H1 (cell line): ENCODE results near the gene FCHSD1. TPM values are rescaled to one million over a fixed set of nuclear protein-coding genes. Genes with fewer than 3 reads are reported as not detected.

Experiments
- ASH2L ChIP-seq: fragments of 200-600, 300-600 bp; sonication (generic); IDR thresholded peaks from one replicate; pipeline ENCODE4 v1.7.1; 2017; ENCODE audit warnings: low read length
- POLR2A ChIP-seq, 2 experiments: IDR thresholded peaks; 1 replicate in 1 of 2; 2 replicates in 1 of 2; pipeline ENCODE4 v1.6.1; 2011; ENCODE audit warnings: low read depth in 2 of 2, low read length in 2 of 2, mild to moderate bottlenecking in 2 of 2; ENCODE audit errors: control extremely low read depth in 1 of 2
- SRF ChIP-seq: IDR thresholded peaks from 2 replicates; pipeline ENCODE4 v1.6.1; 2011; ENCODE audit warnings: mild to moderate bottlenecking, low read depth, low read length, moderate library complexity
- polyA plus RNA-seq, 7 experiments: library from polyadenylated mRNA; depleted of rRNA in 3 of 7; stranded (reverse) in 5 of 7; unstranded in 2 of 7; fragments of >200 nt in 5 of 7; fragments of 200-250 nt in 2 of 7; gene quantifications; 1 replicate in 5 of 7; 2 replicates in 1 of 7; 4 replicates in 1 of 7; pipeline versions ENCODE4 v1.2.1 to v1.2.3, GENCODE V29; 2011 to 2013; ENCODE audit warnings: missing spikeins in 2 of 7, mixed read lengths in 2 of 7
- total RNA-seq: library from RNA; stranded (reverse); fragmentation: NEBNext Ultra II Directional; extraction: Animal tissue kit (Norgen Biotek cat#: 25700); gene quantifications from 2 replicates; pipeline ENCODE4 v1.2.1, GENCODE V29; 2021

FCHSD1 gene
- total and polyA plus RNA-seq, 2 of the 8 experiments (the other 6 are each of a cell fraction or from before 2014, with no cell fraction given), result 22.0 to 30.1 TPM

DNA sequence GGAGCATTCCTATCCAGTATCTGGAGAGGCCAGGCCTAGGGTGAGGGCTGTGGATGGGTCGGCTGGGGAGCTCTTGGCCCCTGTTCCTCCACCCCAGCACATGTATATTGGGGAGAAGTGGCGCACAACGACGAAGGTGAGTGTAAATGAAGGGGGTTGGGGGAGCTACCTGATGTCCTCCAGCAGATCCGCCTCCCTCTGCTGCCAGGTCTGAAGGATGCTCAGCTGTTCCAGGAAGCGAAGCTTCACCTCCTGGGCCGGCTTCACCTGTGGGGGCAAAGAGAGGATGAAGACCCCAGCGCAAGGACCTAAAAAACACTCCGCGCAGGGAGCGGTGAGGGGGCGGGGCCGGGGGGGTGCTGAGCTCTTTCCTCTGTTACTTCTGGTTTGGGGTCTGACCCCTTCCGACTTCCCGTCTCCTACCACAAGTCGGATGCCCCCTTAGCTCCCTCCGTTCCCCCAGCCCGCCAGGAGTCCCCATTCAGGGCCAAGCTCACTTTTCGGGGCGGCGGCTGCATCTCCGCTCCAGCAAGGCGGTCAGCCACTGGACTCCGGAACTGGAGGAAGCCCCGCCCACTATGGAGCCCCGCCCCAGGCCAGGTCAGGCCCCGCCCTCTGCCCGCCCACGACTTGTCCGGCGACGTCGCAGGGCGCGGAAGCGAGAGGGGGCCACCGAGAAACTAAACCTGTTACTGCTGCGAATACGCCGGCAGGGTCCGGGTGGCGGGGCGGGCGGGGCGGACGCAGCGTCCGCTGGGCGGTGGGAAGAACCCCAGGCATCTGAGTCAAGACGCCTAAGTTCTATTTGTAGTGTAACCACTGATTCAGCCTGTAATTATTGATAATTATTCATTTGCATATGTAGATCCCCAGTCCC is at the start of gene FCHSD1 (continued):
- TF ChIP-seq SRF, result no peak
- TF ChIP-seq POLR2A (IDR thresholded peaks at IDR 0.05; ENCODE audit: control extremely low read depth in 1 of 2, low read depth in 2 of 2, low read length in 2 of 2), result peak in 1 of 2 experiments; percentile 27; a peak in 1 of 3 replicates
- no peak for TF ChIP-seq ASH2L
